GM12878 (cell line): Measurements from ENCODE around the gene HCK. TPM values are rescaled to one million over a fixed set of nuclear protein-coding genes. Genes with fewer than 3 reads are reported as not detected.

Source experiments
- ATAC-seq: fragments of 200-7000 bp; cut with Tn5 transposase; 3 replicates; pipeline ENCODE4 v1.9.1; 2020; ENCODE audit warnings: mild to moderate bottlenecking, moderate library complexity
- BruUV-seq: library from RNA; stranded (reverse); fragments of 400-500 nt; replicated peaks from 2 replicates; lab custom pipeline; 2021; lab: Mats Ljungman, UMichigan
- CTCF ChIA-PET: fragments of 300-600 bp; sonication (Branson Sonifier 250); formaldehyde crosslinking; extraction: SDS; loops from one replicate; lab custom pipeline; 2021; ENCODE audit warnings: inconsistent platforms; lab: Yijun Ruan, JAX
- POLR2A ChIA-PET: fragments of 350-600 bp; formaldehyde crosslinking; extraction: SDS; loops from one replicate; lab custom pipeline; 2021; ENCODE audit warnings: inconsistent platforms; lab: Charles Lee
- RAD21 ChIA-PET: fragments of 300-600 bp; sonication (Branson Sonifier 250); formaldehyde crosslinking; loops from one replicate; lab custom pipeline; 2023; ENCODE audit warnings: antibody characterized with exemption; ENCODE audit not compliant: unreplicated experiment; lab: Charles Lee
- SMC1A ChIA-PET: fragments of 300-600 bp; sonication (Branson Sonifier 250); formaldehyde crosslinking; loops from one replicate; lab custom pipeline; 2023; ENCODE audit not compliant: unreplicated experiment, uncharacterized antibody; lab: Charles Lee
- DNase-seq: peaks from one replicate; pipeline ENCODE4 v3.0.0-alpha.2; 2011; ENCODE audit warnings: low read depth, low spot score
- FAIRE-seq: peaks from 3 replicates; lab custom pipeline; 2011; peaks lifted over from hg19 to GRCh38; lab: Jason Lieb, UNC
- H2AFZ ChIP-seq: 2 replicates; pipeline ENCODE4 v1.6.0; 2011; ENCODE audit warnings: low read depth, low read length, control low read depth; ENCODE audit not compliant: control insufficient read depth
- H3K27ac ChIP-seq: 2 replicates; pipeline ENCODE4 v1.5.1; 2011; ENCODE audit warnings: control low read depth; ENCODE audit not compliant: control insufficient read depth, insufficient read depth
- H3K27me3 ChIP-seq, 2 experiments: replicated peaks in 1 of 2; 2 replicates each; pipeline versions ENCODE4 v1.6.0 to v1.6.1; 2011; ENCODE audit warnings: low read length in 1 of 2; ENCODE audit not compliant: control insufficient read depth in 2 of 2, insufficient read depth in 2 of 2
- H3K36me3 ChIP-seq, 2 experiments: 2 replicates each; pipeline ENCODE4 v1.5.1; 2011; ENCODE audit warnings: low read length in 1 of 2; ENCODE audit not compliant: control insufficient read depth in 2 of 2, insufficient read depth in 2 of 2
- H3K4me1 ChIP-seq: 2 replicates; pipeline ENCODE4 v1.6.1; 2011; ENCODE audit warnings: mild to moderate bottlenecking, low read length, moderate library complexity, mixed read lengths; ENCODE audit not compliant: control insufficient read depth, insufficient read depth
- H3K4me2 ChIP-seq: 2 replicates; pipeline ENCODE4 v1.6.0; 2011; ENCODE audit warnings: control low read depth; ENCODE audit not compliant: control insufficient read depth, insufficient read depth
- H3K4me3 ChIP-seq: fragments of 200-600 bp; sonication (generic); 2 replicates; pipeline ENCODE4 v1.5.1; 2016
- H3K79me2 ChIP-seq: 2 replicates; pipeline ENCODE4 v1.6.0; 2011; ENCODE audit warnings: low read length; ENCODE audit not compliant: control insufficient read depth, insufficient read depth
- H3K9ac ChIP-seq: 2 replicates; pipeline ENCODE4 v1.8.0; 2011; ENCODE audit warnings: low read length, control low read depth, mixed read lengths; ENCODE audit not compliant: control insufficient read depth, insufficient read depth
- H3K9me3 ChIP-seq: replicated peaks from 3 replicates; pipeline ENCODE4 v1.5.1; 2011; ENCODE audit warnings: mild to moderate bottlenecking, low read length; ENCODE audit not compliant: control insufficient read depth, insufficient read depth
- H4K20me1 ChIP-seq: 2 replicates; pipeline ENCODE4 v1.6.0; 2011; ENCODE audit not compliant: control insufficient read depth, insufficient read depth
- BHLHE40 ChIP-seq, 2 experiments: fragments of 450-650 bp in 1 of 2; IDR thresholded peaks; 2 replicates each; pipeline ENCODE4 v1.6.1; 2011 to 2017; ENCODE audit warnings: low read depth in 2 of 2, borderline replicate concordance in 1 of 2, improper control_type of control experiment in 1 of 2, low read length in 1 of 2, mild to moderate bottlenecking in 1 of 2
- CBFB ChIP-seq: IDR thresholded peaks from 2 replicates; pipeline ENCODE4 v1.6.1; 2016; ENCODE audit warnings: antibody characterized with exemption, low read depth
- CHD1 ChIP-seq: IDR thresholded peaks from 2 replicates; pipeline ENCODE4 v1.6.1; 2012; ENCODE audit warnings: low read depth, low read length, improper control_type of control experiment
- EGR1 ChIP-seq, 2 experiments: IDR thresholded peaks; 1 replicate in 1 of 2; 2 replicates in 1 of 2; pipeline ENCODE4 v1.6.1; 2011 to 2012; ENCODE audit warnings: low read depth in 2 of 2, low read length in 2 of 2, borderline replicate concordance in 1 of 2, mild to moderate bottlenecking in 1 of 2, moderate library complexity in 1 of 2
- KAT2A ChIP-seq: conservative IDR thresholded peaks from 2 replicates; pipeline ENCODE4 v1.6.1; 2011; ENCODE audit warnings: low read depth, low read length; ENCODE audit not compliant: control insufficient read depth
- MYB ChIP-seq: fragments of 150-350 bp; IDR thresholded peaks from 2 replicates; pipeline ENCODE4 v1.6.1; 2014; ENCODE audit warnings: mild to moderate bottlenecking, low read depth, low read length, borderline replicate concordance
- NFIC ChIP-seq: IDR thresholded peaks from 2 replicates; pipeline ENCODE4 v1.6.1; 2012; ENCODE audit warnings: low read depth, mild to moderate bottlenecking, inconsistent platforms, low read length, moderate library complexity
- NFXL1 ChIP-seq: fragments of 450-650 bp; IDR thresholded peaks from 2 replicates; pipeline ENCODE4 v1.6.1; 2017; ENCODE audit warnings: antibody characterized with exemption, mild to moderate bottlenecking, borderline replicate concordance
- NFYA ChIP-seq: IDR thresholded peaks from 2 replicates; pipeline ENCODE4 v1.6.1; 2011; ENCODE audit warnings: low read depth, mild to moderate bottlenecking, low read length, improper control_type of control experiment, borderline replicate concordance
- NR2C2 ChIP-seq: IDR thresholded peaks from 2 replicates; pipeline ENCODE4 v1.6.1; 2011; ENCODE audit warnings: borderline replicate concordance, low read depth; ENCODE audit not compliant: control insufficient read depth, insufficient read length
- PAX8 ChIP-seq: fragments of 450-650 bp; IDR thresholded peaks from 2 replicates; pipeline ENCODE4 v1.6.1; 2017; ENCODE audit warnings: mild to moderate bottlenecking, moderate library complexity
- SIX5 ChIP-seq: IDR thresholded peaks from 2 replicates; pipeline ENCODE4 v1.6.1; 2011; ENCODE audit warnings: mild to moderate bottlenecking, low read depth, low read length, moderate library complexity; ENCODE audit not compliant: severe bottlenecking
- SKIL ChIP-seq: fragments of 450-650 bp; IDR thresholded peaks from 2 replicates; pipeline ENCODE4 v1.6.1; 2017; ENCODE audit warnings: mild to moderate bottlenecking, low read depth, inconsistent platforms; ENCODE audit not compliant: poor library complexity, severe bottlenecking
- SMAD1 ChIP-seq: fragments of 450-650 bp; IDR thresholded peaks from 2 replicates; pipeline ENCODE4 v1.6.1; 2018; ENCODE audit warnings: mild to moderate bottlenecking, low read depth; ENCODE audit not compliant: partially characterized antibody
- TCF7 ChIP-seq: IDR thresholded peaks from 2 replicates; pipeline ENCODE4 v1.6.1; 2014; ENCODE audit warnings: antibody characterized with exemption, borderline replicate concordance
- USF2 ChIP-seq: IDR thresholded peaks from 2 replicates; pipeline ENCODE4 v1.6.1; 2011; ENCODE audit warnings: low read depth, low read length, improper control_type of control experiment, borderline replicate concordance
- ZZZ3 ChIP-seq: IDR thresholded peaks from 2 replicates; pipeline ENCODE4 v1.6.1; 2011; ENCODE audit warnings: low read depth; ENCODE audit not compliant: control insufficient read depth, insufficient read length
- WGBS: methylation state at CpG from one replicate; pipeline ENCODE4 v1.1.6; 2016; ENCODE audit warnings: low lambda C conversion rate; ENCODE audit not compliant: insufficient replicate concordance, insufficient coverage; ENCODE audit errors: missing lambda C conversion rate; 5-methylcytosine and 5-hydroxymethylcytosine counted together
- in situ Hi-C: fragments of 300-500 bp; cut with MboI; formaldehyde crosslinking; loops from 9 replicates; pipeline ENCODE4 v1.14.3; 2018; ENCODE audit warnings: mixed read lengths
- intact Hi-C: fragments of 100-400 bp; cut with micrococcal nuclease; formaldehyde crosslinking; loops from one replicate; pipeline ENCODE4 v1.14.2; 2022; ENCODE audit not compliant: unreplicated experiment
- polyA plus RNA-seq, 11 experiments: library from polyadenylated mRNA; depleted of rRNA in 4 of 11; unstranded in 6 of 11; stranded (reverse) in 5 of 11; fragments of >200 nt; fragmentation: Nextera tagmentation in 4 of 11; fragmentation: Illumina TruSeq in 1 of 11; extraction: Ambion mirVana in 4 of 11; extraction: Trizol in 1 of 11; gene quantifications; 1 replicate in 1 of 11; 2 replicates in 10 of 11; pipeline versions ENCODE4 v1.2.1 to v1.2.3, GENCODE V29; 2011 to 2016; ENCODE audit warnings: inconsistent platforms in 2 of 11, missing spikeins in 2 of 11, low read depth in 1 of 11
- total RNA-seq, 4 experiments: library from RNA; depleted of rRNA in 3 of 4; stranded (reverse); fragments of >200 nt in 3 of 4; fragmentation: Illumina TruSeq in 1 of 4; extraction: Trizol in 1 of 4; gene quantifications; 2 replicates each; pipeline versions ENCODE4 v1.2.1 to v1.2.3, GENCODE V29; 2013 to 2021

Gene HCK
- total and polyA plus RNA-seq, 10 of the 15 experiments (the other 5 are each of a cell fraction or from before 2014, with no cell fraction given) = 1.3 to 30.3 (median 18.5) TPM

GRCh38 chr20:32127347-32127746 lies 75.3 kb downstream of the HCK start:
- ChIA-PET POLR2A (no interaction called here), CTCF (interaction anchor here (1.4 kb wide), 1 partner anchor 28 kb away, joined by 3 read pairs; no protein-coding TSS in a partner anchor), RAD21 (no interaction called here), SMC1A (no interaction called here)
- intact Hi-C loops (no loop called here), in situ Hi-C loops (no loop called here)
- Histone ChIP-seq H3K9ac (no peak overlapping the region), H2AFZ (no peak overlapping the region), H3K9me3 (no peaks in the 10 kb centered on the region), H3K4me2 (no peak overlapping the region), H4K20me1 (no peaks in the 10 kb centered on the region), H3K27ac (no peak overlapping the region), H3K36me3 (peaks cover 4% of the 10 kb centered on the region in 2 experiments; a peak in 3 of 4 replicates), H3K79me2 (peaks cover 17% of the 10 kb centered on the region), H3K27me3 (no peaks in the 10 kb centered on the region), H3K4me1 (peaks cover 7% of the 10 kb centered on the region), H3K4me3 (no peak overlapping the region)
- DNase-seq (no peak), FAIRE-seq (no peak), ATAC-seq (no peak)
- TF ChIP-seq PAX8 (no peak), BHLHE40 (IDR thresholded peaks at IDR 0.05; ENCODE audit: borderline replicate concordance in 1 of 2, low read depth in 2 of 2, low read length in 1 of 2) (no peak), NFIC (no peak), KAT2A (no peak), CBFB (no peak), NFXL1 (no peak), SIX5 (no peak), EGR1 (IDR thresholded peaks at IDR 0.05; ENCODE audit: borderline replicate concordance in 1 of 2, low read depth in 2 of 2, low read length in 2 of 2) (no peak), ZZZ3 (no peak), USF2 (no peak), NFYA (no peak), SKIL (no peak), MYB (no peak), TCF7 (no peak), SMAD1 (no peak), NR2C2 (no peak), CHD1 (no peak)
- BruUV-seq = no TSS peak
- 96% methylated on average over 5 of the region's 5 CpGs for WGBS
